ENCODE results near the gene ARHGAP9. TPM values are rescaled to one million over a fixed set of nuclear protein-coding genes. Genes with fewer than 3 reads are reported as not detected.

The ARHGAP9 gene
- total RNA-seq, 1 experiment from 2014 or later: 0.92 TPM

GRCh38 chr12:57483466-57483865, 3.8 kb upstream of the ARHGAP9 start:
- ATAC-seq: no peak
- no peaks in the 10 kb centered on the region for H3K4me1 ChIP-seq (ENCODE audit: control insufficient read depth, insufficient read depth, low read length)
- CTCF ChIA-PET: no interaction called here
- DNase-seq (ENCODE audit: low read depth, low spot score): no peak
- intact Hi-C loops (cut with micrococcal nuclease; ENCODE audit: unreplicated experiment): no loop called here
- H3K27me3 ChIP-seq (ENCODE audit: control insufficient read depth, insufficient read depth, low read length): no peaks in the 10 kb centered on the region
- POLR2A ChIA-PET: no interaction called here
- no TSS peak for BruUV-seq (replicated peaks)
- in situ Hi-C loops (cut with HindIII; ENCODE audit: low pct_unique_long_range_greater_than_20kb, low sequenced_read_pairs): no loop called here
- H3K27ac ChIP-seq (ENCODE audit: low read length): no peak overlapping the region
- no peaks in the 10 kb centered on the region for H3K9me3 ChIP-seq (ENCODE audit: control insufficient read depth, insufficient read depth, low read depth, low read length)
- no peak overlapping the region for H3K4me3 ChIP-seq (ENCODE audit: low read depth in 2 of 2, low read length in 2 of 2)
- peaks cover 4% of the 10 kb centered on the region; the same call in 1 of the 2 replicates for H3K36me3 ChIP-seq (ENCODE audit: control insufficient read depth, insufficient read depth, low read length)
- TF ChIP-seq TCF7L2 (IDR thresholded peaks at IDR 0.05; ENCODE audit: low read depth, low read length) (no peak), CTCF (IDR thresholded peaks at IDR 0.05) (no peak), SIN3A (IDR thresholded peaks at IDR 0.05; ENCODE audit: borderline replicate concordance, insufficient read depth, low read depth, low read length) (no peak), REST (IDR thresholded peaks at IDR 0.05; ENCODE audit: insufficient read depth in 1 of 2, low read depth in 2 of 2, low read length in 1 of 2) (no peak), POLR2AphosphoS5 (IDR thresholded peaks at IDR 0.05; ENCODE audit: low read depth, low read length) (no peak)

GRCh38 chr12:57481671-57482070, 2.0 kb upstream of the ARHGAP9 start:
- no TSS peak for BruUV-seq (replicated peaks)
- DNase-seq (ENCODE audit: low read depth, low spot score) (no peak), ATAC-seq (no peak)
- TF ChIP-seq POLR2AphosphoS5 (IDR thresholded peaks at IDR 0.05; ENCODE audit: low read depth, low read length) (no peak), REST (IDR thresholded peaks at IDR 0.05; ENCODE audit: insufficient read depth in 1 of 2, low read depth in 2 of 2, low read length in 1 of 2) (no peak), TCF7L2 (IDR thresholded peaks at IDR 0.05; ENCODE audit: low read depth, low read length) (no peak), CTCF (IDR thresholded peaks at IDR 0.05) (no peak), SIN3A (IDR thresholded peaks at IDR 0.05; ENCODE audit: borderline replicate concordance, insufficient read depth, low read depth, low read length) (no peak)
- no peak overlapping the region for H3K27ac ChIP-seq (ENCODE audit: low read length)
- CTCF ChIA-PET: interaction anchor here (0.6 kb wide), 1 partner anchor 157 kb away, joined by 3 read pairs; no protein-coding TSS in a partner anchor
- intact Hi-C loops (cut with micrococcal nuclease; ENCODE audit: unreplicated experiment) (no loop called here), in situ Hi-C loops (cut with HindIII; ENCODE audit: low pct_unique_long_range_greater_than_20kb, low sequenced_read_pairs) (no loop called here)
- no peaks in the 10 kb centered on the region for H3K36me3 ChIP-seq (ENCODE audit: control insufficient read depth, insufficient read depth, low read length)
- POLR2A ChIA-PET: no interaction called here
- no peaks in the 10 kb centered on the region for H3K9me3 ChIP-seq (ENCODE audit: control insufficient read depth, insufficient read depth, low read depth, low read length)
- H3K4me3 ChIP-seq (ENCODE audit: low read depth in 2 of 2, low read length in 2 of 2): no peak overlapping the region
- H3K4me1 ChIP-seq (ENCODE audit: control insufficient read depth, insufficient read depth, low read length): no peaks in the 10 kb centered on the region
- H3K27me3 ChIP-seq (ENCODE audit: control insufficient read depth, insufficient read depth, low read length): no peaks in the 10 kb centered on the region
